Stimulated activated CD4-positive, alpha-beta T cell treated with anti-CD3 and anti-CD28 coated beads, TNF-alpha, amount 100 ng/mL, for 24 hours (primary cell): ENCODE data around the gene RGR.
"Not testable (repeated sequence)": the region's sequence is repeated elsewhere in the genome, so short reads cannot be mapped to it uniquely, and the experiment has no call there.

Experiments used
- DNase-seq, 3 experiments: peaks; one replicate each; pipeline ENCODE4 v3.0.0-alpha.2; 2020; ENCODE audit warnings: low read depth in 3 of 3

The RGR gene

DNA sequence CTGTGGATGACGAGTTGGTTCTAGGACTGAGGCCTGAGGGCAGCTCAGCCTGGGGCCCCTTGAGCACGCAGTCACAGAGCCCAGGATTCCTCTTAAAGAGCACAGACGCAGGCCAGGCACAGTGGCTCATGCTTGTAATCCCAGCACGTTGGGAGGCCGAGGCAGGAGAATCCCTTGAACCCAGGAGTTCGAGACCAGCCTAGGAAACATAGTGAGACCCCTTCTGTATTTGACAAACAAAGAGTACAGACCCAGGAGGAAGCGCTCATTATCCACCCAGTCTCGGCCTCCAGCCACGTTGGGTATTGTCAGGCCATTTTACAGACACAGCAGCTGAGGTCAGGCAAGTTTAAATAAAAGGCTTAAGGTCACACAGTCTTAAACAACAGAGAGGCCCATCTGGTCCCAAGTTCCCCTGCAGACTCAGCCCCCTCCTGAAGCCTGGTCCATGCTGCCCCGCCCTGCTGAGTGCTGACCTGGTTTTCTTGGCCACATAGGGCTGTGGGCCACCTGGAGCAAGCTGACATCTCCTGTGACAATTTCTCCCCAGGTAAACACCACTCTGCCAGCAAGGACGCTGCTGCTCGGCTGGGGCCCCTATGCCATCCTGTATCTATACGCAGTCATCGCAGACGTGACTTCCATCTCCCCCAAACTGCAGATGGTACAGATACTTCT is 12.6 kb downstream of the RGR start:
- no peak for DNase-seq

DNA sequence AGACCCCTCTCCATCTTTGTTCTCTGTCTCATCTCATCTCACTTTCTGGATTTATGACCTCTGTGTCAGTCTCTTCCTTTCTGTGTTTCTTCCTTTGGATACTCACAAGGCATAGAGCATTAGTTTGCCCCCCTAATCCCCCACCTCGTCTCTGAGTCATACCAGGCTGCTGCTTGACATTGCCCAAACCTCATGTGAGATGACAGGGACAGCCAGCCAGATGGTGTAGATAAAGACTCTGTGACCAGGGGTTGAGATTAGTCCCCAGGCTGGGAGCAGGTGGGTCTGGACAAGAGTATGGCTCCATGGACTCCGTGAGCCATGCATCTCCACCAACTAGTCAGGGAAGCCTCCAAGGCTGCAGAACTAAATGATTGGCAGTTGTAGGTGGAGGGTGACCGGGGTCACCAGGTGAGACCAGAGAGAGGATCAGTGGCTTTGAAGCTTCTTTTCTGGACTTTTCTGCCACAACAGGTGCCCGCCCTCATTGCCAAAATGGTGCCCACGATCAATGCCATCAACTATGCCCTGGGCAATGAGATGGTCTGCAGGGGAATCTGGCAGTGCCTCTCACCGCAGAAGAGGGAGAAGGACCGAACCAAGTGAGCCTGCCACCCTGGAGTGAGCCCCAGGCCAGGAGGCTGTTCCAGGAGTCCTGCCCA is 13.3 kb downstream of the RGR start:
- DNase-seq, result no peak

DNA sequence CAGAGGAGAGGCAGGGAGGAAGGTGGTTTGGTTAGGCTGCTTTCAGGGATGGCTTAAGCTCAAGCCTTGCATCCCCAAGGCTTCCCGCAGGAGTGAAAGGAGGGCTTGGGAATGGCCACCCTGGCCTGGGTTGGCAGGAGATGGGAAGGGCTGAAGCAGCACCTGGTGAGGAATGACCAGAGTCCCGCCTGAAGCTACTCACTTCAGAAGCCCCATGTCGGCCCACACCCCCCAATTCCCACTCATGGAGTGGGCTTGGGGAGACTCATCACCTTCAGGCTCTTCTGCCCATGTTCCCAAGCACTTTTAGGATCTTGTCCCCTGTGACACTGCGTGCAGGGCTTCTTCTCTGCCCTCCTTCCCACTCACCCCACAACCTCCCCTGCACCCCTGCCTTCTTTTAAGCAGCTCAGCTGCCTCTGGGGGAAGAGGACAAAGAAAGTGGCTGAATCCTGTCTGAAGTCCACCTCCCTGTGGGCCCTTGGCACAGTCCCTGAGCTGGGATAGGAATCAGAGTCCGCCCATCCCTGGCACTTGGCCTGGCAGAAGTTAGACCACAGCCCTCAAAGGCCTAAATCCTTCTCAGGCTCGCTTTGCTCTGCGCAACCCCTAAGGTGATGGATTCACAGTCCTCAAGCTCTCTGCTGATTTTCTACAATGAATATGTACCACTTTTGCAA is 16.5 kb downstream of the RGR start:
- DNase-seq, result no peak

DNA sequence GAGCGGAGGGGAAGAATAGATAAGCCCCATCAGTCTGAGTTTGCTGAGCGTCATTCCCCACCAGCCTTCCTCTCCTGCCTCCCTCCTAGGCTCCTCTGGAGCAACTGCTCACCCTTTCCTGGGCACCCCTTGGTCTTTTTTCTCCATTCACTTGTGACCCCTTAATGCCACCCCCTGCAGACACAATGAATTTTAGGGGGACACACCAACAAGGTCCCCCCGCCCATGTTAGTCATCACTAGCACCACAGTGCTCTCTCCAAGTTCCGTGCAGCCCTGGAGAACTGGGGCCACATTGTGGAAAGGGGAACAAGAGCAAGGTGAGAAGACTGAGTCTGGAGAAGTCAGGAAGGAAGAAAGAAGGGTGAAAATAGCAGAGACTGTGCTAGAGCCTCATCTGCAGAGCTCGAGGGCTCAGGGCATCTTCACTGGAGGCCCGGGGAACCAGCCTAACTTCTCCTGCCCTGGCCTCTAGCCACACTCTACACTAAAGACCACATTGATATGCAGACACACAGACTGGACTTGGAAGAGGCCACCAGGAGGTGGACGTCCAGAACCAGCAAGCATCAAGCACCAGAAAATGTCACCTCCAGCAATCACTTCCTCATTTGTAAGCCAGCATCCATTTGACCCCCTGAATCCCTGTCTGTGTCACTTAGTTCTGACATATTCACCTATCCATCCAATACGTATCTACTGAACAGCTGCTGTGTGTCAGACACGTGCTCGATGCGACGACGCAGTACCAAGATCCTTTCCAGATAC is 17.5 kb downstream of the RGR start:
- no peak for DNase-seq

DNA sequence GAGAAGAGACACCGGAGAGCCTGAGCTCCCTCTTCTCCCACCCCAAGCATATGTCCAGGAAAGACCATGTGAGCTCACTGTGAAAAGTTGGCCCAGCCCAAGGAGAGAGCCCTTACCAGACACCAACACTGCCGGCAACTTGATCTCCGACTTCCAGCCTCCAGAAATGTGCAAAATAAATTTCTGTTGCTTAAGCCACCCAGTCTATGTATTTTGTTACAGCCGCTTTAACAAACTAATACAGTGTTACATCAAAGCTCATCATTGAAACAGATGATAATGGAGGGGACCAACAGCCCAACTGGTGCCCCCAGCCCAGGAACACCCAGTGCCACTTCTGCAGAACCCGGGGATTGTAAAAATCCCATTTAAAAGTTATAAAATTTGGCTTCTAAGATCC is 18.9 kb downstream of the RGR start:
- no peak for DNase-seq

DNA sequence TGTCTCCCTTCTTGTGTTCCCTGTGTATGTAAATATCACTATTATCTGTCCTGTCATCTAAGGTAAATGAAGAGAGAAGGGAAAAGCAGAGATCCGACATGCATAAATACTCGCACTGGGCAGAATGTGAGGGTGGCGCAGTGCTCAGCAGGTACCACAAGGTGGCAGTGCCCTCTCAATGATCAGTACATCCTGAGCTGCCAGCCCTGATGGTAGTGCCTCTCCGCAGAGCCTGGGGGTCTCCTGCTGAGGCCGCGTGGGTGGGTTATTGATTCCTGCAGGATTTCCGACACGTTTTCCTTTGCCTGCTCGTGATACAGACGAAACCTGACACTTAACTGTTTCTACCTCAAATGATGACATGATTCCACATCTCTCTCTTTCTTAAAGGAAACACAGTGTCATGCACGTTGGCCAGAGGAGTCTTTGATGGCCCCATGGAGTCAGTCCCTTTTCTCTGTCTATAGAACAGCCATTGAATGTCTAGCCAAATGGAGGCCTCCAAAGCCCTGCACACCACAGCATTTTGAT is 19.8 kb downstream of the RGR start:
- DNase-seq, result peak; percentile 37 to 69 (median 51)

DNA sequence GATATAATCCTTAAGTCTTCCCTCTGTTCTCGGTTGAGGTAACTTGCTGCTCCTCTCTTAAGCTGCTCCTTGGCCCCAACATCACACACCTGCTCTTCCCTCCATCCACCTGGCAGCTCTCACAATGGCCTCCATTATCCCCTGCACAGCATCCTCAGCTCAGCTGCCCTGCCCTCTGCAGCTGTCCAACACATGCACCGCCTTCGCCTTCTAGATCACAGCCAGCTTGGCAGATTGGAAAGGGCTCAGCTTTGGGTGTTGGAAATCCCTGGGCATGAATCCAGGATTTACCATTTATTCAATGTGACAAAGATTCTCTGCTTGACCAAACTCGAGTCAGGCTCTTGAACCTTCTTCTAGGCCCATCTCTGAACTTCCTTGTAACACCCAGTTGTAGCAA is 20.6 kb downstream of the RGR start:
- DNase-seq, result no peak

DNA sequence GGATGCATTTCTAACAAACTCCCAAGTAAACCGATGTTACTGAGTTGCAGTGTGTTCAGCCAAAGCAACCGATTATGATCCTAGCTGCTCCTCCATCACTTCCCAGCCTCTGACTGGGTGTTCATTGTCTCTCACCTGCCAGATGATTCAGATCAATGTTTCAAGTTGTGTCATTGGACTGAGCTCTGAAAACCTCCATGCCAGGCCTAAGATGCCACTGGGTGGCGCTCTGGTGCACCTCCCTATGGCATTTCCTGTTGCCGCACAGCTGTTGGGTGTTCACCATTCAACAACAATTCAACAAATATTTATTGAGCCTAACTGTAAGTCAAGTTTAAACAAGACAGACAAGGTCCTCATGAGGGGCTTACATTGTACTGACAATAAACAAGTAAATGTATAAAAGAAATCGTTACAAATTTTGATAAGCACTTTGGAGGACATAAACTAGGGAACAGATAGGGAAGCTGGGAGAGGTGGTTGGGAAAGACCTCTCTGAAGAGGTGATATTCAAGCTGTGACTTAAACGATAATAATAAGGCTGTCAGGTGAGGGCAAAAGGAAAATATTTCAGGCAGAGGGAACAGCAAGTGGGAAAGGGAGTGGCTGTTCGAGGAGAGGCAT is 22.8 kb downstream of the RGR start:
- peak; percentile 45 to 81 (median 52) for DNase-seq

DNA sequence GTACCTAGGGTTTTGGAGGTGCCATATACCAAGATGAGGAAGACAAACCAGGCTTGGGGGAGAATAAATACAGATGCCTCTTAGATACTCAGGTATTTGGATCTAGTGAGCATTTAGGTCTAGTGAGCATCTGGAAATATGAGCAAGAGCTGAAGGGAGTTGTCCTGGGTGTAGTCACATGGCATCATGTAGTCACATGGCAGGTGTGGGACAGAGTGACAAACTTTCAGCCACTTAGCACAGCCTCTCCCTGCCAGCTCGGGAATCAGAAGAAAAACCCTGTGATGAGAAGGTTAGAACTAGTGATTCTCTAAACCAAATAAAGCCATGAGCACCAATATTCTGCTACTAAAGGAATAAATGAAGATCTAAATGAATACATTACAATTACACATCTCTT is 24.3 kb downstream of the RGR start:
- DNase-seq, result no peak

DNA sequence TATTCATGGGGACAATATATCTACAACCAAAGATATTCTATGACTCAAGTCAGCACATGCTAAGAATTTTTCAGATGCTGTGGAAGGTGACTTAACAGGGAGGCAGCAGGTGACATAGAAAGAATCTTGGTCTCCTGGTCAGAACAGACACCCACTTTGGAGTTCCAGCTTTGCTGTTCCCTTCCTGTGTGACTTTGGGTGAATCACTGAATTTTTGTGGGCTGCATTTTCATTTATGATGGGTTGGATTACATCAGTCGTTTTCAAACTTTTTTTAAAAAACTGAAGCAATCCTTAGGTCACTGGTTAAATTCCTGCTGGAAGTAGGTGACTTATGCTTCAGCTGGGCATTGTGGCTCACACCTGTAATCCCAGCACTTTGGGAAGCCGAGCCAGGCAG is 24.9 kb downstream of the RGR start:
- DNase-seq, result no peak

DNA sequence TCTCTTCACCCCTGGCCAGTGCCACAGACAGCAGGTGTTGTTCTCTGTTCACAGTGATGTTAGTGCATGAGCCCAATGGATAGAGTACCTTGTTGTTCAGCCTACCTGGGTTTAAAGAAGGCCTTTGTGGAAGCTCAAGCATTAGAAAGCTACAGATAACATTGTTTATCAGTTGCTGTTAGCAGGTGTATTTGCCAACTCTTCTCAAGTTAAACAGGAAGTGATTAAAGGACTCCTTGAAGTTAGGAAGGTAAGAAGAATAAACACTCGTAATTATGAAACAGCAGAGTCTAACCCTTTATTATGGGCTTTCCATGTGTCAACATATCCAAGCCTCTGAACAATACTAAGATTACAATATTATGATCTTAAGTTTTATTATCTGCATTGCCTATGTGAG is 25.9 kb downstream of the RGR start:
- DNase-seq, result no peak

DNA sequence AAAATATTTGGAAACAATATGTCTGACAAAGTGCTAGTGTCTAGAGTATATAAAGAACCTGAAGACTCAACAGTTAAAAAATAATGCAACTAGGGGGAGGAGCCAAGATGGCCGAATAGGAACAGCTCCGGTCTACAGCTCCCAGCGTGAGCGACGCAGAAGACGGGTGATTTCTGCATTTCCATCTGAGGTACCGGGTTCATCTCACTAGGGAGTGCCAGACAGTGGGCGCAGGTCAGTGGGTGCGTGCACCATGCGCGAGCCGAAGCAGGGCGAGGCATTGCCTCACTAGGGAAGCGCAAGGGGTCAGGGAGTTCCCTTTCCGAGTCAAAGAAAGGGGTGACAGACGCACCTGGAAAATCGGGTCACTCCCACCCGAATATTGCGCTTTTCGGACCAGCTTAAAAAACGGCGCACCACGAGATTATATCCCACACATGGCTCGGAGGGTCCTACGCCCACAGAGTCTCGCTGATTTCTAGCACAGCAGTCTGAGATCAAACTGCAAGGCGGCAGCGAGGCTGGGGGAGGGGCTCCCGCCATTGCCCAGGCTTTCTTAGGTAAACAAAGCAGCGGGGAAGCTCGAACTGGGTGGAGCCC is 35.1 kb downstream of the RGR start:
- not testable (repeated sequence) for DNase-seq

DNA sequence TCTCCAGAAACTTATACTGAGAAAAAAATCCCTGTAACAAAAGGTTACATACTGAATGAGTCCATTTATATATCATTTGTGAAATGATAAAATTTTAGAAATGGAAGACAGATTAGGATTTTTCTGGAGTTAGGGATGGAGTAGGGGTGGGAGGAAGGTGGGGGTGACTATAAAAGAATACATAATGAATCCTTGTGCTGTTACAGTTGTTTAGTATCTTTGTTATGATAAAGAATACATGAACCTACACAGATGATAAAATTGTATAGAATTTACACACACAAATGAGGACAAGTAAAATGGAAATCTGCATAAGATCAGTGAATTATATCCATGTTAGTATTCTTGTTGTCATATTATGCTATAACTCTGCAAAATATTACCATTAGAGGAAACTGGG is 41.8 kb downstream of the RGR start:
- no peak for DNase-seq

DNA sequence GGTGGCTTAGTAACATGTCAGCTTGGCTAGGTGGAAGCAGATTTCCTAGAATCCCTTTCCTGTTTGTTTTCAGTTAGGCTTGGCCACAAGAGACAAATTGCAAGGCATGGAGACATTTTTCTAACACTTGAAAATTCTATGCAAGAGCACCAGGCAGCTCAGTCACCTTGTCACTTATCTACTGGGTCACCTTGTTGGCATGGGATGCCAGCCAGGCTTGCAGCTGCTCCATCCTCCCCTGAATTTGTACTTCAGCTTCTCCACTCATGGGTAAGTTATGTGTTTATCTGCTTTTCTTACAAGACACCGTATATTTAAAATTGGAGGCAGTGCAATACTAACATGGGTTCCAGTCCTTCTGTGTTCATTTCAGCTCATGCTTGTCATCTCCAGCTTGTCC is 43.3 kb downstream of the RGR start:
- DNase-seq, result no peak

DNA sequence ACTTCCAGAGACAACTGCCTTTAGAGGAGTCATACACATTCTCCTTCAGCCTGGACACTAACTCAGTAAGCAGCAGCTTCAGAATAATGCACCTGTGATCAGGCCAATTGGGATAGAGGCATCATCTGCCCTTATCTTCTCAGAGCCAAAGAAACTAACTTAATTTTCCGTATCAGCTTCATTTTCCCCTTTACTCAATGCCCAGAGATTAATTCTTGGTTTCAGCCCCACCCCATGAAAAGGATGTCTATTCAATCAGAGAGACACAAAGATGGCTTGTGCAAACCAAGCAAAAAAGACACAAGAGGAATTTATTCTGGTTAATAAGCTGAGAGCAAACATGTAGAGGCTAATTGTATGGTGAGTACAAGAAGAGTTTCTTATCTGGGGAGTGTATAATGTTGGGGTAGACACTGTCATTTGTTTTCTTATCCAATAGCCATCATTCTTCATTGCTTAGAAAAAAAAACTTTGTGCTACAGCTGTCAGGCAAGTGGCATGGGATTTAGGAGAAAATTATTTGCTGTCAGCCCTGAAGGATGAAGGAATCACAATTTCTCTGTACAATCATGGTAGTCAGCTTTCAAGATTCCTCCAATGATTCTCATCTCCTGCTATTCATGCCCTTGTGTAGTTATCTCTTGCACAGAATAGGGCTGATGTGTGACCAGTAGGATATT is 44.8 kb downstream of the RGR start:
- DNase-seq, result no peak

DNA sequence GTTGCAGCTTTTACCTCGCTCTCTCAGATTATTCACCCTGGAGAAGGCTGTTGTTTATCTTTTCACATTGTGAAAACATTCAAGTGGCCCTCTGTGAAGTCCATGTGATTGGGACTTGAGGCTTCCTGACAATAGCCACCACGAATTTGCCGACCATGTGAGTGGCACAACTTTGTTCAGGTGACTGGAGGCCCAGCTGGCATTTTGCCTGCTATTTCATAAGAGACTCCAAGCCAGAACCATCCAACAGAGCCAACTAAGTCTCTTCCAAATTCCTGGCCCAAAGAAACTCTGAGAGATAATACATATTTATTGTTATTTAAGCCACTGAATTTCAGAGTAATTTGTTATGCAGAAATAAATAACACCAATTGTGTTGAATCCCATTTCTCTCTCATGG is 45.4 kb downstream of the RGR start:
- DNase-seq, result no peak

DNA sequence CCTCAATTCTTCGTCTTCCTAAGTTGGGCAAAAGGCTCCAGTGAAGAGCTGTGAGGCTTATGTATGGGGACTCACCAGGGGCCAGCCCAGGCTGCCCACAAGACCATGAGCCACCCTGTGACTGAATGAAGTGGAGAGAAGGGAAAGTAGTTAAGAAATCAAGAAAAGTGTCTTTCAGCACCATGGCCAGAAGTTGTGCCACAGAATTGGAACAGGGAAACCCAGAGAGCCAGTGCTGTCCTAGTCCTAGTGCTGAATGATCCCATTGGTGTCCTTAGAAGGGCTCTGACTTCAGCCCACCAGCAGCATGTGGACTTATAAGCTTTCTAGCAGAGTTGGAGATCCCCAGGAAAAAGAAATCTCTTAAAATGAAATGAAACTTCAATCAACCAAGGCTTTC is 46.5 kb downstream of the RGR start:
- DNase-seq, result no peak

DNA sequence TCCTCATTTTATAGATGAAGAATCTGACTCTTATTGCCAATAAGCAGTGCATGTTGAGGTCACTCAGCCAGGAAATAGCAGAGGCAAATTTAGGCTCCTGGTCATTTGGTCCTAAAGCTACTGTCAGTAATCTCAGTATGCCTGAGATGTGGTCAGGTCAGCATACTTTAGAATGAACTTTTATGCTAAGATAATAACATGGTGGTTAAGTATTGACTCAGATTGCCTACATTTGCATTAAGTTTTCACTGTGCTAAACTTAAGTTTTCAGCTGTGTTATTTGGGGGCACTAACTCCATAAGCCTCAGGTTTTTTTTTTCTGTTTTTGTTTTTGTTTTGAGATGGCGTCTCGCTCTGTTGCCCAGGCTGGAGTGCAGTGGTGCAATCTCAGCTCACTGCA is 47.6 kb downstream of the RGR start:
- no peak for DNase-seq

DNA sequence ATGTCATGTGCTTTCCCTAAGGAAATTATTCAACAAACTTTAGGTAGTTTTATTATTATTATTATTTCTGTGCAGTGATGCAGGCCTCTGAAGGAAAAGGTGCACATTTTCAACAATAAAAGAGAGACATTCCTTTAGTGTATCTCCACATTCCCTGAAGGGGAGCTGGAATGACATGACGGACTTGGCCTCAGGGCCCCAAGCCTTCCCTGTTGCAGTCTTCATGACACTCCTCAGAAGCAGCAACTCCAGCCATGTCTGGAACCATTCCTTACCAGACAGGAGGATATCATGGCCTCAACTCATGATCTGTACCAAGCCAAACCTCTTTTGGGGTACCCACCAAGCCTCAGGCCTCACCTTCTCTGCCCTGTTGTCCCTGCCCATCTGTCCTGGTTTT is 48.3 kb downstream of the RGR start:
- DNase-seq, result no peak

DNA sequence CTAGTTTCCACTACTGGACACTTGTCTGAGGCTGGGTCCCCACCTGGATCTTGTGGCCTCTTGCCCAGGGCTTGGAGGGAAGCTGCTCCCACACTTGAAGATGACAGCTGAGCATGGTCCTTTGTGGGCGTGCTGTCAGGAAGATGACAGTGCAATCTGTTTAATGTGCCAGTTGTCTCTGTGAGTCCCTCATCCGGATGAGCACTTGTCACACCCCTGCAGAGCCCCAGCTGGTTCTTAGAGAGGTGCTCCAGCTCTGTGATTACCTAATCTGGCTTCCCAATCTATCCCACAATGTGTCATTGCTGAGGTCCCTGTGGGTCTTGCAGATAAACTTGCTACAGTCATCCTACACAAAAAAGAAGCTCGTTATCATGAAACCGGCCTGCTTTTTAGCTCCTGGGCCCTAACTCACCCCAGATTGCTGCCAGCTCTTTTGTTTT is 48.7 kb downstream of the RGR start:
- DNase-seq, result peak in 1 of 3 experiments; percentile 32
